Activated CD8-positive, alpha-beta memory T cell treated with anti-CD3 and anti-CD28 coated beads, Interleukin-2, amount 50 U/mL, for 24 hours (primary cell): ENCODE measurements around the gene TSHZ2.
A peak's percentile ranks its signal among the peaks of the same experiment; 100 is the strongest.

ENCODE experiments used
- DNase-seq: peaks from one replicate; pipeline ENCODE4 v3.0.0-alpha.2; 2020; ENCODE audit errors: extremely low read depth

The TSHZ2 gene

GRCh38 chr20:53208110-53208832 lies 236.1 kb downstream of the TSHZ2 start:
- no peak for DNase-seq

DNA sequence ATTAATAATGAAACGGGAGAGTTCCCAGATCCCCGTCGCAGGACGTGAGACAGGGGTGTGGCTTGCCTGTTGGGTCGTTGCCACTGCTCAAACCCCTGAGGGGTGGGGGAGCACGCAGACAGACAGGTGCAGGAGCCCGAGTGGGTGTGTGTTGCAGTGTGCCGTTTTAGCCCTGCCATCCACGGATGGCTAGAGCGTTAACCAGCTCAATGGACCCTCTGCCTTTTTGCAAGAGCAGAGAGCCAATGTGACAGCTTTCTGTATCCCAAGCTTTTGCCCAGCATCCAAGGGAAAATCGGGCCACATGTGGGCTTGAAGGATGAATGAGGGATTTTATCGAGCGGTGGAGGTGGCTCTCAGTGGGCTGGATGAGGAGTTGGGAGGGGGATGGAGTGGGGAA lies 237.9 kb downstream of the TSHZ2 start:
- no peak for DNase-seq

DNA sequence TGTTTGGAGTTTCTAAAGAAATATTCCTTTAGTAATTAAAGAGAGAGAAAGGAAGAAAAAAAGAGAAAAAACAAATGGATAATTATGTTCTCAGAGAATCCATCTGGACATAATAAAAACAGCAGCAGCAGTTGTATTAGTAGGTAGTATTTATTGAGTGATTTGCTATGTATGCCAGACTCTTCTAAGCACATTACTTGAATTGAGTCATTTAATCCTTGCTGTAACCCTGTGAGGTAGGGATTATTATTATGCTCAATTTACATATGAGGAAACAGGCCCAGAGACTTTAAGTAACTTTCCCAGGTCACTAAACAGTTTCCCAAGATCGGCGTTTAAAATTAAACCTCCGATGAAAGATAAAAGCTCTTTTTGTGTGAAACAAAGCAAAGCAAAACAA lies 238.8 kb downstream of the TSHZ2 start:
- DNase-seq = no peak

- DNase-seq = no peak
These were observed 239.9 kb downstream of the TSHZ2 start for GRCh38 chr20:53212018-53212417.

DNA sequence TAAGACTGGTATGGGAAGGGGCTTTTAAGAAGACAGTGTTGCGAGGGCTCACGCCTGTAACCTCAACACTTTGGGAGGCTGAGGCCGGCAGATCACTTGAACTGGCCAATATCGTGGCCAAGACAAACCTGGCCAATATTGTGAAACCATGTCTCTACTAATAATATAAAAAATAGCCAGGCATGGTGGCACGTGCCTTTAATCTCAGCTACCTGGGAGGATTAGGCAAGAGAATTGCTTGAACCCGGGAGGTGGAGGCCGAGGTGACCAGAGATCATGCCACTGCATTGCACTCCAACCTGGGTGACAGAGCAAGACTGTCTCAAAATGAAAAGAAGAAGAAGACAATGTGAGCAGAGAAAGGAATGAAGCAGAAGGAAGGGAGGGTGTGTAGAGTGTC lies 242.2 kb downstream of the TSHZ2 start:
- no peak for DNase-seq

GRCh38 chr20:53215166-53215565 lies 243.0 kb downstream of the TSHZ2 start:
- no peak for DNase-seq

DNA sequence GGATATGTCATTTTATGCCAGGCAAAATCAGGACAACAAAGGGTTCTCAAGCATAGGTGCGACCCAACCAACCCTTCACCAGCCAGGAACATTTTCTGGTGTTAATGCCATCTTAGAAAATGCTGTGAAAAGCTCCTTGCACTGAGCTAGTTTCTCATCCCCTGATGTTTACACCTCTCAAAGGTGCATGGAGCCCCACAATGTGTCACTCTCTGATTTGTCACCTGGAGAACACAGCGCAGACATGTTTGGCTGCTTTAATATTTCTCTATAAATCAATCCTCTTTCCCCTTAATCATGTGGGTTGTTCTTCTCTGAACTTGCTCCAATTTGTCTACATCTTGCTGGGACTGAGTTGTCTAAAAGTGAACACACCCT lies 244.3 kb downstream of the TSHZ2 start:
- DNase-seq = no peak

DNA sequence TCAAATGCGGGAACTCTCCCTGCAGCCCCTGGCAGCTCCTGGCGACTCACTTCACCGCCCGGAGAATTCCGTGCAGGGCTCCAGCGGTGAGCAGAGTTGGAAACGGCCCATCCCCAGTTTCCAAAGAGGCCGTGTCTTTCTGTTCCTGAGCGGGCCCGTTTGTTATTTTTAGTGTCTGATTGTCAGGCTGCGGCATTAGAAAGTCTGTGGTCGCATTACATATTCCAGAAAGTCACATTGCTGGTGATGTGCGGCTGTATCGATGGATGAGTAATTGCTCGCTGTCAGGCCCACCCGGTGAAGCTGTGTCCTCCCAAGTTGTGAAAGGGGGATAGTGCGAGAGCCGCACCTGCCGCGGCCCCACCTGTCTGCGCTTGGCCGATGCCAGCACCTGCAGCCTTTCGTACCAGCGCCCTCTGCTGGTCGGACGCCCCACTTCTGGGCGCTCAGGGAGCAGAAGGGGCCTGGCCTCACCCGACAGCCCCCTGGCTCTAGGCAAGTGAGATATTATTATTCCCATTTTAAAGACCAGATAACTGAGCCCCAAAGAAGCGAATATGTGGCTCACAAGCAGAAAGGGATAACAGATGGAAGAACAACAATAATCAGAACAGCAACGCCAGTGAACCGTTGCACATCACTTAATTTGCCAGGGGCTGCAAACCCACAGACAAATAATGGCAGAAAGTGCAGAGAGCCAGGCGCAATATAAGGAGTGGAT lies 244.9 kb downstream of the TSHZ2 start:
- DNase-seq = peak; percentile 35

DNA sequence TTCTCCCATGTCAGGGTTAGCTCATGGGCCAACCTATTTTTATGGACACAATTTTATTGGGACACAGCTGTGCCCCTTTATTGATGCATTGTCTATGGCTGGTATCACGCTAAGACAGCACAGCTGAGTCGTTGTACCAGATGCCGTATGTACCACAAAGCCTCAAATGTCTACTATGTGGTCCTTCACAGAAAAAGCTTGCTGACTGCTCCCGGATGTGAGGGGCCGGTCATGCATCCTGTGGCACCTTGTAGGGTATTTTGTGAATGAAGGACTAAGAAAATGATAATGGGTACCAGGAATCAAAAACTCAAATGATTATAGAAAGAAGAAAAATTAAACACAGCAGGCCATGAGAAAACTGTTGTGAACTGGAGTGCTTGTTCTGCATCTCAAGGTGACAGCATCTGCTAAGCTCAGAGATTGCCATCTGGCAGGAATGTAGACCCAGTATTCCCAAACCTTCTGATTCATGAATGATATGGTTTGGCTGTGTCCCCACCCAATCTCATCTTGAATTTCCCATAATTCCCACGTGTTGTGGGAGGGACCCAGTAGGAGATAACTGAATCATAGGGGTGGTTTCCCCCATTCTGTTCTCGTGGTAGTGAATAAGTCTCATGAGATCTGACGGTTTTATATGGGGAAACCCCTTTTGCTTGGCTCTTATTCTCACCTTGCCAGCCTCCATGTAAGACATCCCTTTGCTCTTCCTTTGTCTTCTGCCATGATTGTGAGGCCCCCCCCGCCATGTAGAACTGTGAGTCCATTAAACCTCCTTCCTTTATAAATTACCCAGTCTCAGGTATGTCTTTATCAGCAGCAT lies 248.5 kb downstream of the TSHZ2 start:
- DNase-seq = no peak

- DNase-seq = no peak
These were observed 249.6 kb downstream of the TSHZ2 start for GRCh38 chr20:53221731-53222130.

GRCh38 chr20:53222416-53222815 lies 250.3 kb downstream of the TSHZ2 start:
- DNase-seq = no peak

DNA sequence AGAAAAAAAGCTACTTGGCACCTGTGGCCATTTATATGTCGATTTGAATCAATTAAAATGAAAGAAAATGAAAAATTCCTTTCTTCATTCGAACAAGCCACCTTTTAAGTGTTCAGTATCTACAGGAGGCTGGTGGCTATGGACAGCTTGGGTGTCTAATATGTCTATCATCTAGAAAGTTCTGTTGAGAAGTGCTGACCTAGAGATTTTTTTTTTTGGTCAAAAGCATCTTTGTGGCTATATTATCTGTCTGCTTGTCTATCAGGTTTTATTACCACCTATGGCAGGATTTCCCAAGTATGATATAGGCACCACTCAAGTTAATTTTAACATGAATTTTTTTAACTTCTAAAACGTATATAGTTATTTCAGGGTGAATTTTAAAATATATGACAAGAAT lies 250.8 kb downstream of the TSHZ2 start:
- DNase-seq = no peak

GRCh38 chr20:53223626-53224172 lies 251.5 kb downstream of the TSHZ2 start:
- DNase-seq = no peak

GRCh38 chr20:53224851-53225250 lies 252.7 kb downstream of the TSHZ2 start:
- no peak for DNase-seq

GRCh38 chr20:53226826-53227225 lies 254.7 kb downstream of the TSHZ2 start:
- no peak for DNase-seq

DNA sequence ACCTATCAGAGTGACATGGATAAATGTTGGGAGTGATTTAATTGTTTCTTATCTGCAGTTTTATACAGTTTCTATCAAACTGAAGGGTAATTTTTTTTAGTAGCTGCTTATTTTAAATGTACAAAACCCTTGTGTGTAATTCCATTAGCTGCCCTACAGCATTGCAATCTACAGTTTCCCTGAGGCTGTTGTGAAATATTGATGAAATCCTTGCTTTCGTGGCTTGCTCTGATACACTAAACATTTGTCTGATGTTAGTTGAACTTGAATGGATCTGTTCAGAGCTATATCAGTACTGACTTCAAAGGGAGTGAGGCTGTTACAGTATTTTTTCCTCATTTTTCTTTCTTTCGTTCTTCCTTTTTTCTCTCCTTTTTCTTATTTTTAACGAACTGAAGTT lies 255.4 kb downstream of the TSHZ2 start:
- no peak for DNase-seq

GRCh38 chr20:53231061-53231460 lies 258.9 kb downstream of the TSHZ2 start:
- DNase-seq = no peak

- DNase-seq = no peak
These were observed 265.3 kb downstream of the TSHZ2 start for GRCh38 chr20:53237461-53237860.

DNA sequence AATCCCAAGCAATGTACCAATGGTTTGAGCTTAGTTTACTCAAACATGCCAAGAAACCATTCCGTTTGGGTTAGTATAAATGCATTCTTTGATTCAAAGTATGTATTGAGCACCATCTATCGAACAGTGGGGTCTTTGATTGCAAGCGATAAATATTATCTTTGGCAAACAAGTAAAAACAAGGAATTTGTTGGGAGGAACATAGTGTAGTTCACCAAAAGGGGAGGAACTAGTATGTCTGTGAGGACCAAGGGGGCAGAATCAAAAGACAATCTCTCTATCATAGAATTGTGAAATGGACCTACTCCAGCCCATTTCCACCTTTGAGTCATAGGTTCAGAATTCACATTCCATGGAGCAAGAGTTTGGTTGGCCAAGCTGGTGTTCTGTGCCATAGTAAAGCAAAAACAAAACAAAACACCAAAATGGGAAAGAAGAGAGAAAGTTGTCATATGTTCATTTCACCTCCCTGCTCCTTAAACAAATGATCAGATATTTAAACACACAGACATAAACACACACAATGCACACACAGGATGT lies 266.0 kb downstream of the TSHZ2 start:
- no peak for DNase-seq

DNA sequence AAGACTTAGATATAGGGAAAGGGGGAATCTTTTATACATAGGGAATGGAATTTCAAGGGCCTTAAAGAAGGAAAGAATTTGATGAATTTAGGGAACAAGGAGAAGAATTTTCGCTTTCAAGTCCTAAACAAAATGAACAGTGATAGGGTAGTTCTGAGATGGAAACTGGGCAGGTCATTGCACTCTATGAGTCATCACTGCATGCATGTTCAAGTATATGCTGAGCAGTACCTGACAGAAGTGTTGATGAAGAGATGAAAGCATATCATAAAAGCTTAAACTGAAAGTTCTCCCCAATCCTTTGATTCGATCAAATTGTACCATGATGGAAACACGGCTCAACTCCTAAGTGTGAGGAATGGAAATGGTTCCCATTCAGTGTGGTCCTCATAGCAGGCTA lies 271.0 kb downstream of the TSHZ2 start:
- no peak for DNase-seq

GRCh38 chr20:53244711-53245110 lies 272.6 kb downstream of the TSHZ2 start:
- no peak for DNase-seq

DNA sequence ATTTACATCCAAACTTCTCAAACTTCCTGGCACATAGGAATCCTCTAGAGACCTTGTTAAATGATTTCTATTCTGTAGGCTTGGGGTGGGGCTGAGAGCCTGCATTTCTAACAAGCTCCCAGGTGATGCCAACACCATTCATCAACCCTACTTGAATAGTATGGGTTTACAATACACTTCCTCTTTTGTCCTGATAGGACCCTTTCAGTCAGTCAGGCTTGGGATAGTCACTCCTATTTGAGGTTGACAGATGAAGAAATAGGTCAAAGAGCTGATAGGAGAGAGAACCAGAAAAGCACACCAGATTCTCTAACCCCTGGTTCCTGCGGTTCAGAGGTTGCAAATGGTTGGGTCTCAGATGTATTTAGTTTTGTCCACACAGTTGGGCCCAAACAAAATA lies 273.4 kb downstream of the TSHZ2 start:
- DNase-seq = no peak
